Lower leg skin (tissue), 4 donors: ENCODE measurements around the gene TMEM82. TPM values are rescaled to one million over a fixed set of nuclear protein-coding genes. Genes with fewer than 3 reads are reported as not detected.

Source experiments
- DNase-seq, 2 donors: peaks; one replicate each; pipeline ENCODE4 v3.0.0-alpha.2; 2019; ENCODE audit warnings: low spot score in 2 of 2
- H3K4me3 ChIP-seq: fragments of 200-600 bp; sonication (generic); 2 replicates; pipeline ENCODE4 v1.5.1; 2017; ENCODE audit warnings: mild to moderate bottlenecking, low read depth; ENCODE audit not compliant: poor library complexity, severe bottlenecking
- POLR2A ChIP-seq, 2 donors: fragments of 450-650 bp; IDR thresholded peaks; one replicate each; pipeline ENCODE4 v1.6.1; 2016 to 2017; ENCODE audit warnings: antibody characterized with exemption in 2 of 2, mild to moderate bottlenecking in 1 of 2, moderate library complexity in 1 of 2
- WGBS, 2 donors: methylation state at CpG; one replicate each; pipeline ENCODE4 v1.1.5; 2018; 5-methylcytosine and 5-hydroxymethylcytosine counted together
- intact Hi-C: fragments of 100-400 bp; cut with DNase I; formaldehyde crosslinking; loops from one replicate; pipeline ENCODE4 v1.15.0; 2023; ENCODE audit warnings: low total_unique reads
- total RNA-seq, 4 donors: library from RNA; depleted of rRNA; stranded (reverse); fragments of >200 nt; gene quantifications; one replicate each; pipeline ENCODE4 v1.1.0, GENCODE V29; 2016
- TF ChIP-seq, protein P1 (sequence below), 3 donors: fragments of 450-650 bp; IDR thresholded peaks; one replicate each; pipeline ENCODE4 v1.5.1; 2016; ENCODE audit warnings: antibody characterized with exemption in 3 of 3, mild to moderate bottlenecking in 3 of 3, moderate library complexity in 2 of 3

TMEM82 gene
- total RNA-seq, 4 donors from 2014 or later = not detected

DNA sequence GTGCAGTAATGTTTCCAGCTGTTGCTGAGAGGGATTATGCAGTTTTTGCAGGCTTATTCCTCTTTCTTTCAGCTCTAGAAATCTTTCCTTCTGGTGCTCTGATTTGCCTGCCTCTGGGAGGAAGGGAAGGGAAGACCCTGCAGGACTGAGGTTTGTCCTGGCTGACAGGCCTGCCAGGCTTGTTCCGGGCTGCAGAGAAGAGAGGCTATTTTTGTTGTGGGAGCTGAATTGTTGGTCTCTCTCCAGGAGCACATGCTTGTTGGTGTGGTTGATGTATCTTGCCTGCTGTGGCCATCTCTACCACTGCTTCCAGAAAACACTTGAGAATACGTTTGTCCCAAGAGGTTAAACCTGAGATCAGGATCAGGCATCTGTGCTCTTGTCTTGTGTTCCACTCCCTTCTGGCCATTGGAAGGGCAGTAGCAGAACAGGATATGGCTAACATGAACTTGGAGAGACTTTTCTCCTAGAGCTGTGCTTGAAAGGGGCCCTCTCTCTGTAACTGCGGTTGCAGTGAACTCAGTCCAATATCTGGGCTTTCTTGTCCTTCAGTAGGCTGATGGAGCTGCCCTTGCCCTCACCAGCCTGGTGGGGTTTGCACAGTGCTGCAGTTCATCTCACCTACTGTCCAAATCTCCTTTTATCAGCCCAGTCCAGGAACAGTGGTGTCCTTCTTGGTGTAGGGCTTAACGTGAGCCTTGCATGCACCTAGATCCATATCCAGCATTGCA lies 27.7 kb upstream of the TMEM82 start:
- WGBS, 2 donors = 58 to 61% methylated on average over 4 of the region's 4 CpGs
- TF ChIP-seq POLR2A (IDR thresholded peaks at IDR 0.05) = no peak
- TF ChIP-seq, protein P1, sequence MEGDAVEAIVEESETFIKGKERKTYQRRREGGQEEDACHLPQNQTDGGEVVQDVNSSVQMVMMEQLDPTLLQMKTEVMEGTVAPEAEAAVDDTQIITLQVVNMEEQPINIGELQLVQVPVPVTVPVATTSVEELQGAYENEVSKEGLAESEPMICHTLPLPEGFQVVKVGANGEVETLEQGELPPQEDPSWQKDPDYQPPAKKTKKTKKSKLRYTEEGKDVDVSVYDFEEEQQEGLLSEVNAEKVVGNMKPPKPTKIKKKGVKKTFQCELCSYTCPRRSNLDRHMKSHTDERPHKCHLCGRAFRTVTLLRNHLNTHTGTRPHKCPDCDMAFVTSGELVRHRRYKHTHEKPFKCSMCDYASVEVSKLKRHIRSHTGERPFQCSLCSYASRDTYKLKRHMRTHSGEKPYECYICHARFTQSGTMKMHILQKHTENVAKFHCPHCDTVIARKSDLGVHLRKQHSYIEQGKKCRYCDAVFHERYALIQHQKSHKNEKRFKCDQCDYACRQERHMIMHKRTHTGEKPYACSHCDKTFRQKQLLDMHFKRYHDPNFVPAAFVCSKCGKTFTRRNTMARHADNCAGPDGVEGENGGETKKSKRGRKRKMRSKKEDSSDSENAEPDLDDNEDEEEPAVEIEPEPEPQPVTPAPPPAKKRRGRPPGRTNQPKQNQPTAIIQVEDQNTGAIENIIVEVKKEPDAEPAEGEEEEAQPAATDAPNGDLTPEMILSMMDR (IDR thresholded peaks at IDR 0.05) = no peak
- DNase-seq = no peak
- intact Hi-C loops = no loop called here
- no peak overlapping the region for H3K4me3 ChIP-seq

DNA sequence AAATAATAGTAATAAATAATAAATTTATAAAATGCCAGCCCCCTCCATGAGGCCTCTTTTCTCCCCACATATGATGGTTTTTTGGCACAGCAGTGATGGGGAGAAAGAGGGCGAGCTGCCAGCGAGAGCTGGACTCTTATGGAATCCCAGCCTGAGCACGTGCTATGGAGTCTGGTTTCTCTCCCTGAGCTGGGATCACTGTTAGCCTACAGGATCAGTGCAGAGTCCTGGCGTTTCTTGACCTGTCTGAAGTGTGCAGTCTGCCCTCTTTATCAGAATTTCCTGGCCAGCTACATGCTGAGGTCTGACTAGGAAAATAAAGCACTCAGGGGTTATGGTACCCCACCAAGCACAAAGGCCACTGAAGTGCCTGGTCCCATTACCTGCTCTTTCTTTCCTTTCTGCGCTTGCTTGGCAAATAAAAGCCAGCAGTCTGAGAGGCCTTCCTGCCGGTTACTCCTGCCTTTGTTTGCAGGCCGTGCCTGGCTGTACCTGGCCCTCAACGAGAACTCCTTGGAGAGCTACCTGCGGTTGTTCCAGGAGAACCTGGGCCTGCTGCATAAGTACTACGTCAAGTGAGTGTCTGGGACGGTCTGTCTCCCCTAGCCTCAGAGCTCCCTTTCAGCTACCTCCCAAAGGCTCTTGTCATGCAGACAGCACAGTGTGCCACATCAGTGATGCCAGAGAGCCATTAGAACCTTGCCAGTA lies 24.7 kb upstream of the TMEM82 start:
- TF ChIP-seq, protein P1 (IDR thresholded peaks at IDR 0.05) = no peak
- TF ChIP-seq POLR2A (IDR thresholded peaks at IDR 0.05) = no peak
- no peak overlapping the region for H3K4me3 ChIP-seq
- intact Hi-C loops = no loop called here
- no peak for DNase-seq
- WGBS, 2 donors = 93 to 96% methylated on average over 11 of the region's 11 CpGs

DNA sequence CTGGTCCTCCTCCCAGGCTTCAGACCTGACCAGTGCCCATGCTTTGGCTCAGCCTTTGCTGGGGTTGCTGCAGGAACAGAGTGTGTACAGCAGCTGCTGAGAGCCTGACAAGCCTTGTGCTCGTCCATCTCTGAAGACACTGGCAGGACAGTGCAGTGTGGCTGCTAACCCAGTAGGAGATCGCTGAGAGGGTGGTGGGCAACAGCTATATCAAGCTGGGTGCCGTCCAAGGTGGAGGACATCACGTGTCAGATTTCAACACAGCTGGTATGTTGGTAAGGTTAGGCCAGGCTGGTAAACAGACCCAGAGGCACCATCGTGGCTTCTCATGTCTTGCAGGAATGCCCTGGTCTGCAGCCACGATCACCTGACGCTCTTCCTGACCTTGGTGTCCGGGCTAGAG lies 24.1 kb upstream of the TMEM82 start:
- 87 to 90% methylated on average over 6 to 8 of the region's 8 CpGs for WGBS, 2 donors

DNA sequence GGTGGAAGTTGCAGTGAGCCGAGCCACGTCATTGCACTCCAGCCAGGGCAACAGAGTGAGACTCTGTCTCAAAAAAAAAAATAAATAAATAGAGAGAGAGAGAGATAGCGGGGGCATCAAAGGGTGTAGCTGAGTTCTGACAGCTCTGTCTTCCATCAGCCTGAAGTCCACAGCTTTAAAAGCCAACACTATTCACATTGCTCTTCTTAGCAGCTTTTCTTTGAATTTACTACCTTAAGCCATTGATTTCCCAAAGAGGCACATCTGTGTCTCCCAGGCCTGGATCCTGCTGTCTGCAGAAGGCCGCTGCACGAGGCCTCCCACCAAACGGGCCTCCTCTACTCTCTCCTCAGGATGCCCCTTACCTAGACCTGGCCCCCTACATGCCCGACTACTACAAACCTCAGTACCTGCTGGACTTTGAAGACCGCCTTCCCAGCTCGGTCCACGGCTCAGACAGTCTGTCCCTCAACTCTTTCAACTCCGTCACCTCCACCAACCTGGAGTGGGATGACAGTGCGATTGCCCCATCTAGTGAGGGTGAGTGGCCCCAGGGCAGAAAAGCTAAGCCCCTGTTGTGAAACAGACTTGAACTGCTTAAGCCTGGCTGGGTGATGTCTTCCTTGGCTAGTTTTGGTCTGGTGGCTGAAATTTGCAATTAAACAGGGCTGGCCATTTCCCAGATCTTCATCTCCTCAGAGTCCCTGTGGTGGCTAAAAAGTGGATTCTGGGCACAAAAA lies 22.7 kb upstream of the TMEM82 start:
- H3K4me3 ChIP-seq = no peak overlapping the region
- no peak for TF ChIP-seq POLR2A (IDR thresholded peaks at IDR 0.05)
- TF ChIP-seq, protein P1 (IDR thresholded peaks at IDR 0.05) = no peak
- no peak for DNase-seq
- intact Hi-C loops = no loop called here
- 92 to 94% methylated on average over 12 of the region's 12 CpGs for WGBS, 2 donors

More for the DNA sequence above, 24.1 kb upstream of the TMEM82 start:
- TF ChIP-seq, protein P1 (IDR thresholded peaks at IDR 0.05) = no peak
- TF ChIP-seq POLR2A (IDR thresholded peaks at IDR 0.05) = no peak
- intact Hi-C loops = no loop called here
- no peak for DNase-seq
- H3K4me3 ChIP-seq = no peak overlapping the region

DNA sequence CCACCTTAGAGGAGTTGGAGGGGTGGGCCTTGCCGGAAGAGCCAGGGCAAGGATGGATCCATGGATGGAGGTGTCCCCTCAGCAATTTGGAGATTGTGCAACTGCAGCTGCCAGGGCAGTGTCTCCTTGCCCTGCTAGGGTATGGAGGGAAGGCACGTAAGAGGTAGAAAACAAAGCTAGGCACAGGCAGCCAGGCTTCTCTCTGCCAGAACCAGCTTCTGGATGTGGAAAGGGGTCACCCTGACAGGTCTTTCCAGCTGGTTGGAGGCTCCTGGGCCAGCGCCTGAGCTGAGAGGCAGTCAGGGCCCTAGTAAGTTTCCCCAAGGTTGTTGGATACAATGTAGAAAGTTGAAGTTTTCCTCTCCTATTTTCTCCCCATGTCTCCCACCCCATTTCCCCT lies 21.4 kb upstream of the TMEM82 start:
- TF ChIP-seq, protein P1 (IDR thresholded peaks at IDR 0.05) = no peak
- no peak for TF ChIP-seq POLR2A (IDR thresholded peaks at IDR 0.05)
- WGBS, 2 donors = 85 to 97% methylated on average over 3 of the region's 3 CpGs
- intact Hi-C loops = no loop called here

More for the DNA sequence above, 21.4 kb upstream of the TMEM82 start:
- DNase-seq = no peak
- no peak overlapping the region for H3K4me3 ChIP-seq
